NT2/D1 (cell line): ENCODE results near the gene MMP19.

ENCODE experiments used
- YY1 ChIP-seq: IDR thresholded peaks from 2 replicates; pipeline ENCODE4 v1.6.1; 2011; ENCODE audit not compliant: insufficient read length, insufficient read depth
- ZNF274 ChIP-seq: IDR thresholded peaks from 2 replicates; pipeline ENCODE4 v1.6.1; 2011; ENCODE audit warnings: mild to moderate bottlenecking, low read depth, low read length

DNA sequence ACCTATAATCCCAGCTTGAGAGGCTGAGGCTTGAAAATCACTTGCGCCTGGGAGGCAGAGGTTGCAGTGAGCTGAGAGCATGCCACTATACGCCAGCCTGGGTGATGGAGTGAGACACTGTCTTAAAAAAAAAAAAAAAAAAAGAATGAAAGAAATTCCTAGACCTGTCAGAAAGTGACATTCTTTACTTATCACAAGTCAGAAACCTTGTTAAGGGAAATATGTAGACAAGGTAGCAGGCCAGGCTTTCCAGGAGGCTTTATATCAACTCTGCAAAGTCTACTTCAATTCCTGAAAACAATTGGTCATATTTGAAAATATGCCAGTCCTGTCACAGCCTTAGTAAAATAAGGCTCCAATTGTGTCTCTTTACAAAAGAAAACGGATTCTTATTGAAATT lies 19.1 kb upstream of the MMP19 start:
- no peak for TF ChIP-seq ZNF274
- no peak for TF ChIP-seq YY1
